ENCODE data around the gene ELOVL5.

DNA sequence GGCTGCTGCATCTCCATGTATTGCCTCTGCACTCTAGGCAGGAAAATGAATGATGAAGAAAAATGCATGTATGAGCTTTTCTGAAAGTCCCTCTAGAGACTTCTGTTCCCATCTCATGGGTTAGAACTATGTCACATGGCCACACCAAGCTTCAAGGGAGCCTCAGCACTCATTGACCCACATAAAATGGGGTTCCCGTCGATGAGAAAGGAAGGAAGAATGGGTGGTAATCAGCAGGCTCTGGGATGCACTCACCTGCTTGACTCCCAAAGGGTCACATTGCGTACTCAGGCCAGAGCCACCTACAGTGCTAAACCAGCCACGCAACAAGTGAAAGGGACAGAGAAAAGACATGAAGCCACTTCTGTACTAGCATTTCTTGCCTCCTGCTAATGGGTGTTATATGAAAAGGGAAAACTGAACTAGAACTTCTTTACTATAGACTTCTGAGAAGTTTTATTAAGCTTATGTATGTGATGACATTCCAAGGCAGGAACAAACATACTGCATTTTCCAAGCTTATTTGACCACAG lies 104.3 kb downstream of the ELOVL5 start:
- TF ChIP-seq, protein P1, sequence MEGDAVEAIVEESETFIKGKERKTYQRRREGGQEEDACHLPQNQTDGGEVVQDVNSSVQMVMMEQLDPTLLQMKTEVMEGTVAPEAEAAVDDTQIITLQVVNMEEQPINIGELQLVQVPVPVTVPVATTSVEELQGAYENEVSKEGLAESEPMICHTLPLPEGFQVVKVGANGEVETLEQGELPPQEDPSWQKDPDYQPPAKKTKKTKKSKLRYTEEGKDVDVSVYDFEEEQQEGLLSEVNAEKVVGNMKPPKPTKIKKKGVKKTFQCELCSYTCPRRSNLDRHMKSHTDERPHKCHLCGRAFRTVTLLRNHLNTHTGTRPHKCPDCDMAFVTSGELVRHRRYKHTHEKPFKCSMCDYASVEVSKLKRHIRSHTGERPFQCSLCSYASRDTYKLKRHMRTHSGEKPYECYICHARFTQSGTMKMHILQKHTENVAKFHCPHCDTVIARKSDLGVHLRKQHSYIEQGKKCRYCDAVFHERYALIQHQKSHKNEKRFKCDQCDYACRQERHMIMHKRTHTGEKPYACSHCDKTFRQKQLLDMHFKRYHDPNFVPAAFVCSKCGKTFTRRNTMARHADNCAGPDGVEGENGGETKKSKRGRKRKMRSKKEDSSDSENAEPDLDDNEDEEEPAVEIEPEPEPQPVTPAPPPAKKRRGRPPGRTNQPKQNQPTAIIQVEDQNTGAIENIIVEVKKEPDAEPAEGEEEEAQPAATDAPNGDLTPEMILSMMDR (IDR thresholded peaks at IDR 0.05 in 4 of 5, conservative IDR thresholded peaks at IDR 0.05 in 1 of 5), result no peak
- TF ChIP-seq POLR2A (IDR thresholded peaks at IDR 0.05), result no peak

Measured in gastrocnemius medialis (tissue), 4 donors.